CD14-positive monocyte (primary cell): ENCODE measurements around the gene VAMP2. TPM values are rescaled to one million over a fixed set of nuclear protein-coding genes. Genes with fewer than 3 reads are reported as not detected.
A peak's percentile ranks its signal among the peaks of the same experiment; 100 is the strongest.

Experiments used
- DNase-seq, 3 donors: peaks; one replicate each; pipeline ENCODE4 v3.0.0-alpha.2; 2011 to 2022
- H2AFZ ChIP-seq: 2 replicates; pipeline ENCODE4 v1.6.0; 2012; ENCODE audit warnings: mild to moderate bottlenecking, low read depth, low read length, inconsistent platforms; ENCODE audit not compliant: insufficient read depth, poor library complexity, severe bottlenecking
- H3K27ac ChIP-seq, 2 donors: 1 replicate in 1 of 2; 2 replicates in 1 of 2; pipeline ENCODE4 v1.5.1; 2012 to 2013; ENCODE audit warnings: low read length in 2 of 2, control low read depth in 1 of 2, inconsistent platforms in 1 of 2, low read depth in 1 of 2, mild to moderate bottlenecking in 1 of 2
- H3K27me3 ChIP-seq, 2 donors: one replicate each; pipeline versions ENCODE4 v1.6.0 to v1.6.1; 2011 to 2013; ENCODE audit warnings: low read length in 2 of 2; ENCODE audit not compliant: control insufficient read depth in 2 of 2, insufficient read depth in 2 of 2
- H3K36me3 ChIP-seq, 2 donors: replicated peaks in 1 of 2; 1 replicate in 1 of 2; 2 replicates in 1 of 2; pipeline versions ENCODE4 v1.5.1 to v1.6.1; 2012 to 2013; ENCODE audit warnings: low read length in 2 of 2, control low read depth in 1 of 2, inconsistent platforms in 1 of 2, mild to moderate bottlenecking in 1 of 2; ENCODE audit not compliant: insufficient read depth in 2 of 2, control insufficient read depth in 1 of 2
- H3K4me1 ChIP-seq, 2 donors: 1 replicate in 1 of 2; 2 replicates in 1 of 2; pipeline versions ENCODE4 v1.5.1 to v1.6.1; 2012 to 2013; ENCODE audit warnings: low read length in 2 of 2, control low read depth in 1 of 2, inconsistent platforms in 1 of 2, mild to moderate bottlenecking in 1 of 2, moderate library complexity in 1 of 2; ENCODE audit not compliant: insufficient read depth in 2 of 2, control insufficient read depth in 1 of 2
- H3K4me2 ChIP-seq: replicated peaks from 2 replicates; pipeline ENCODE3; 2012; ENCODE audit warnings: low read length, moderate library complexity, mild to moderate bottlenecking; ENCODE audit not compliant: poor library complexity, severe bottlenecking; ENCODE audit errors: extremely low read depth
- H3K4me3 ChIP-seq, 3 experiments: fragments of 200-600 bp in 1 of 3; sonication (generic) in 1 of 3; replicated peaks in 1 of 3; 1 replicate in 2 of 3; 2 replicates in 1 of 3; pipeline ENCODE4 v1.5.1; 2011 to 2013; ENCODE audit warnings: low read length in 3 of 3, mild to moderate bottlenecking in 3 of 3, control low read depth in 2 of 3, low read depth in 2 of 3, inconsistent platforms in 1 of 3, moderate library complexity in 1 of 3
- H3K79me2 ChIP-seq: 2 replicates; pipeline ENCODE4 v1.6.0; 2012; ENCODE audit warnings: mild to moderate bottlenecking, control low read depth, inconsistent platforms, low read length, moderate library complexity; ENCODE audit not compliant: insufficient read depth
- H3K9ac ChIP-seq: 2 replicates; pipeline ENCODE4 v1.6.0; 2017; ENCODE audit warnings: low read length, mild to moderate bottlenecking; ENCODE audit not compliant: insufficient read depth, poor library complexity, severe bottlenecking
- H3K9me3 ChIP-seq, 2 donors: replicated peaks in 1 of 2; 1 replicate in 1 of 2; 2 replicates in 1 of 2; pipeline versions ENCODE4 v1.5.1 to v1.6.1; 2012 to 2013; ENCODE audit warnings: low read length in 2 of 2, control low read depth in 1 of 2; ENCODE audit not compliant: control insufficient read depth in 1 of 2, insufficient read depth in 1 of 2
- H4K20me1 ChIP-seq: 2 replicates; pipeline ENCODE4 v1.6.0; 2012; ENCODE audit warnings: mild to moderate bottlenecking, low read length, control low read depth, moderate library complexity; ENCODE audit not compliant: insufficient read depth
- H3K27ac Mint-ChIP-seq, 7 donors: one replicate each; pipeline ENCODE4 v1.8.0; 2020; ENCODE audit warnings: mild to moderate bottlenecking in 7 of 7, mixed read lengths in 7 of 7, moderate library complexity in 6 of 7, inconsistent platforms in 2 of 7
- H3K27me3 Mint-ChIP-seq, 3 donors: one replicate each; pipeline ENCODE4 v1.8.0; 2021 to 2022; ENCODE audit warnings: low read depth in 3 of 3, mild to moderate bottlenecking in 3 of 3, mixed read lengths in 3 of 3, moderate library complexity in 3 of 3, inconsistent platforms in 1 of 3
- H3K36me3 Mint-ChIP-seq, 2 donors: one replicate each; pipeline ENCODE4 v1.8.0; 2020; ENCODE audit warnings: mixed read lengths in 2 of 2, inconsistent platforms in 1 of 2, mild to moderate bottlenecking in 1 of 2
- H3K4me1 Mint-ChIP-seq: one replicate; pipeline ENCODE4 v1.8.0; 2020; ENCODE audit warnings: mild to moderate bottlenecking, mixed read lengths
- H3K4me3 Mint-ChIP-seq, 2 donors: one replicate each; pipeline ENCODE4 v1.8.0; 2020; ENCODE audit warnings: mild to moderate bottlenecking in 2 of 2, mixed read lengths in 2 of 2, moderate library complexity in 1 of 2
- H3K9me3 Mint-ChIP-seq, 7 donors: one replicate each; pipeline ENCODE4 v1.8.0; 2020 to 2022; ENCODE audit warnings: mixed read lengths in 7 of 7, mild to moderate bottlenecking in 6 of 7, moderate library complexity in 6 of 7, inconsistent platforms in 2 of 7
- WGBS: methylation state at CpG from one replicate; pipeline ENCODE4 v1.1.5; 2013; ENCODE audit warnings: missing lambda C conversion rate; ENCODE audit not compliant: insufficient coverage; 5-methylcytosine and 5-hydroxymethylcytosine counted together
- intact Hi-C, 2 donors: fragments of 100-400 bp; cut with micrococcal nuclease; formaldehyde crosslinking; loops; one replicate each; pipeline versions ENCODE4 v1.15.0 to v1.15.1; 2023
- polyA plus RNA-seq, 3 donors: library from polyadenylated mRNA; depleted of rRNA in 1 of 3; unstranded in 2 of 3; stranded (reverse) in 1 of 3; fragments of 300-500 nt in 2 of 3; fragments of >200 nt in 1 of 3; fragmentation: Illumina TruSeq in 2 of 3; gene quantifications; 1 replicate in 2 of 3; 2 replicates in 1 of 3; pipeline ENCODE4 v1.2.3, GENCODE V29; 2012 to 2021
- TF ChIP-seq, protein P1 (sequence below): fragments of 200-600 bp; IDR thresholded peaks from one replicate; pipeline ENCODE4 v1.8.0; 2022; ENCODE audit warnings: antibody characterized with exemption, mild to moderate bottlenecking

The VAMP2 gene
- polyA plus RNA-seq, 3 donors, result 10.2 to 139 (median 14.5) TPM

DNA sequence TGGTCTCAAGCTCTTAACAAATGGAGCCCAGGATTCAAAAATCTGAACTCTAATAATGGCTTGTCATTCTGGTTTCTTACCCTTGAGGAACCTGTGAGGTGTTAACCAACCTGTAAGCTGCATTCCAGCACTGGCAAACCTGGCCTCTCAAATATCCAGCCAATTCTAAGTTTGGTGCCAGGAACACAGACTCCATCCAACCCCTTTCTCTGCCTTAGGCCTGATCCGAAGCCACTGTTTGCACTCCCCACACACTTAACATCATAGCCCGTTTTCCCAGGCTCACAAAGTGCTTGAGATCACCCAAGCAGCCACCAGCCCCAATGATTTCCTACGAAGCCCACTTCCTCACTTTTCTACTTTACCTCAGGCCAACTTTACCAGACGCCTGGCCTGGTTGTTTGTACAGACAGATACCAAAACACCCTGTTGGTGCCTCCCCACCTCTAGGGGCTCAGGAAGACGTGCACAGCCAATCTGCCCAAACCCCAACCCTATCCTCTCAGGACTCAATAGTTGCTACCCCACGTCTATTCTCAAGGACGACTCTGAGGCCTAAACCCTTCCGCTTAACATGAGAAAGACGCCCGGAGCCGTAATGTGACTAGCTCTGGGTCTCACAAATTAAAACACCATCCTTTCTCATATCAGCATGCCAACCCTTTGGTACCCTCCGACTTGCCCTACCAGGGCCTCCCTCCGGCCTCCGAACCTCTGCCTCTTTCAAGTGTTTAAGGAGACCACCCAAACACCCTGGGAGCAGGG lies 7.3 kb downstream of the VAMP2 start:
- WGBS, result 60% methylated on average over 13 of the region's 14 CpGs
- peaks cover 28 to 31% of the 10 kb centered on the region in 2 donors for H3K36me3 Mint-ChIP-seq
- Histone ChIP-seq H3K27ac (peak overlapping the region; percentile 89 to 99), H3K9ac (peak overlapping the region; percentile 89), H3K4me3 (peak overlapping the region; percentile 65 to 100 (median 88)), H4K20me1 (peaks cover 47% of the 10 kb centered on the region), H2AFZ (no peak overlapping the region), H3K4me2 (peak overlapping the region; percentile 97), H3K36me3 (peaks cover 10 to 15% of the 10 kb centered on the region in 2 donors), H3K27me3 (no peaks in the 10 kb centered on the region), H3K9me3 (no peaks in the 10 kb centered on the region), H3K79me2 (peaks cover 27% of the 10 kb centered on the region), H3K4me1 (peaks cover 61 to 93% of the 10 kb centered on the region in 2 donors)
- intact Hi-C loops, result loop anchor here (5.0 to 10.0 kb wide), 3 partner anchors 33 to 321 kb away; partner anchors contain the start of genes HES7 (in 1 of the 2) and KDM6B (in 1 of the 2)
- H3K27me3 Mint-ChIP-seq, result peaks cover 0 to 5% (median 0%) of the 10 kb centered on the region in 3 donors
- no peak for DNase-seq
- peaks cover 0 to 4% (median 0%) of the 10 kb centered on the region in 7 donors for H3K9me3 Mint-ChIP-seq
- TF ChIP-seq, protein P1, sequence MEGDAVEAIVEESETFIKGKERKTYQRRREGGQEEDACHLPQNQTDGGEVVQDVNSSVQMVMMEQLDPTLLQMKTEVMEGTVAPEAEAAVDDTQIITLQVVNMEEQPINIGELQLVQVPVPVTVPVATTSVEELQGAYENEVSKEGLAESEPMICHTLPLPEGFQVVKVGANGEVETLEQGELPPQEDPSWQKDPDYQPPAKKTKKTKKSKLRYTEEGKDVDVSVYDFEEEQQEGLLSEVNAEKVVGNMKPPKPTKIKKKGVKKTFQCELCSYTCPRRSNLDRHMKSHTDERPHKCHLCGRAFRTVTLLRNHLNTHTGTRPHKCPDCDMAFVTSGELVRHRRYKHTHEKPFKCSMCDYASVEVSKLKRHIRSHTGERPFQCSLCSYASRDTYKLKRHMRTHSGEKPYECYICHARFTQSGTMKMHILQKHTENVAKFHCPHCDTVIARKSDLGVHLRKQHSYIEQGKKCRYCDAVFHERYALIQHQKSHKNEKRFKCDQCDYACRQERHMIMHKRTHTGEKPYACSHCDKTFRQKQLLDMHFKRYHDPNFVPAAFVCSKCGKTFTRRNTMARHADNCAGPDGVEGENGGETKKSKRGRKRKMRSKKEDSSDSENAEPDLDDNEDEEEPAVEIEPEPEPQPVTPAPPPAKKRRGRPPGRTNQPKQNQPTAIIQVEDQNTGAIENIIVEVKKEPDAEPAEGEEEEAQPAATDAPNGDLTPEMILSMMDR, result no peak
- H3K4me1 Mint-ChIP-seq, result peaks cover 47% of the 10 kb centered on the region
- H3K27ac Mint-ChIP-seq, result no peak overlapping the region
- H3K4me3 Mint-ChIP-seq, result peak overlapping the region in 1 of 2 donors; percentile 69

DNA sequence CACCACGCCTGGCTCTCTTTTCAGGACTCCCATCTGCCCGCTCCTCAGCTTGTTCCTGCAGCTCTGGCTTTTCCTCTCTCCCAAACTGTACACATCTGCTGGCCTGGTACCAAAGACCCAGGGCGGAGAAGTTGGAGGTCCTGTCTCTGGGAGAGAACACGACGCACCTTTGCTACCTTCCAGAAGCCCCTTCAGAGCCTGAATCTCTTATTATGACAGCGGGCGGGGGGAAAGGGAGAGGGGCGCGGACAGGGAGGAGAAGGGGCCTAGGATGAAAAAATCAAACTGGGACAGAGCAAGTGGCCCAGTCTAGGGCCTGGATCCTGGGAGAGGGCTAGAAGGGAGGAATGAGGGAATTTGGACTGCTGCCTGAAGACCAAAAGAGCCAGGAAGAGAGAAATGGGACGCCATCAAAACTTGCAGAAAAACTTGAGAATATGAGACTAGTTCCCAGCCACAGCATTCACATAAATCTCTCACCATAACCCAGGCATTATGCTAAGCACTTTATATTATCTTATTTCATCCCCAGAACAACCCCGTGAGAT lies 8.1 kb downstream of the VAMP2 start:
- no peaks in the 10 kb centered on the region for H3K9me3 ChIP-seq
- H3K36me3 Mint-ChIP-seq, result peaks cover 28 to 32% of the 10 kb centered on the region in 2 donors
- H4K20me1 ChIP-seq, result peaks cover 54% of the 10 kb centered on the region
- peak overlapping the region; percentile 97 for H3K4me2 ChIP-seq
- H3K9ac ChIP-seq, result peak overlapping the region; percentile 89
- H3K36me3 ChIP-seq, result peaks cover 11 to 16% of the 10 kb centered on the region in 2 donors
- no peak overlapping the region for H3K27ac Mint-ChIP-seq
- H3K79me2 ChIP-seq, result peaks cover 31% of the 10 kb centered on the region
- no peaks in the 10 kb centered on the region for H3K27me3 ChIP-seq
- peak overlapping the region in 1 of 2 donors; percentile 69 for H3K4me3 Mint-ChIP-seq
- peaks cover 63 to 90% of the 10 kb centered on the region in 2 donors for H3K4me1 ChIP-seq
- H3K27me3 Mint-ChIP-seq, result peaks cover 0 to 7% (median 0%) of the 10 kb centered on the region in 3 donors
- peak overlapping the region; percentile 65 to 100 (median 88) for H3K4me3 ChIP-seq
- peaks cover 41% of the 10 kb centered on the region for H3K4me1 Mint-ChIP-seq
- TF ChIP-seq, protein P1, result no peak
- intact Hi-C loops, result loop anchor here (5.0 to 10.0 kb wide), 4 partner anchors 32 to 320 kb away; partner anchors contain the start of genes HES7 (in 1 of the 2) and KDM6B (in 1 of the 2)
- no peak overlapping the region for H2AFZ ChIP-seq
- DNase-seq, result no peak
- 100% methylated on average over 1 of the region's 11 CpGs for WGBS
- peak overlapping the region; percentile 83 to 99 for H3K27ac ChIP-seq
- H3K9me3 Mint-ChIP-seq, result peaks cover 0 to 4% (median 0%) of the 10 kb centered on the region in 7 donors
